ENCODE results near the gene MS4A10.
A peak's percentile ranks its signal among the peaks of the same experiment; 100 is the strongest.
"Not testable (repeated sequence)": the region's sequence is repeated elsewhere in the genome, so short reads cannot be mapped to it uniquely, and the experiment has no call there.

Gene MS4A10

GRCh38 chr11:60759438-60760225 is 25.5 kb upstream of the MS4A10 start:
- H3K9me3 Mint-ChIP-seq; ATAC-seq; H3K4me1 Mint-ChIP-seq; H3K27ac Mint-ChIP-seq; DNase-seq; H3K36me3 Mint-ChIP-seq (ENCODE audit: low read depth); H3K4me3 Mint-ChIP-seq: not testable (repeated sequence)
- peaks cover 33% of the 10 kb centered on the region for H3K27me3 Mint-ChIP-seq

GRCh38 chr11:60761436-60762190 is 23.5 kb upstream of the MS4A10 start:
- ATAC-seq, result no peak
- Mint-ChIP-seq H3K27ac (no peak overlapping the region), H3K9me3 (no peaks in the 10 kb centered on the region), H3K27me3 (peaks cover 36% of the 10 kb centered on the region), H3K4me3 (no peak overlapping the region), H3K4me1 (peaks cover 10% of the 10 kb centered on the region), H3K36me3 (ENCODE audit: low read depth) (no peaks in the 10 kb centered on the region)
- DNase-seq, result no peak

- H3K36me3 Mint-ChIP-seq (ENCODE audit: low read depth), result no peaks in the 10 kb centered on the region
These were observed 22.1 kb upstream of the MS4A10 start for GRCh38 chr11:60762851-60763691.

GRCh38 chr11:60763692-60764369 is 21.3 kb upstream of the MS4A10 start:
- H3K27me3 Mint-ChIP-seq, result peaks cover 28% of the 10 kb centered on the region
- H3K9me3 Mint-ChIP-seq, result no peaks in the 10 kb centered on the region
- H3K4me1 Mint-ChIP-seq, result peaks cover 10% of the 10 kb centered on the region
- H3K27ac Mint-ChIP-seq, result no peak overlapping the region
- DNase-seq (no peak), ATAC-seq (peak; percentile 55)
- H3K36me3 Mint-ChIP-seq (ENCODE audit: low read depth), result no peaks in the 10 kb centered on the region
- no peak overlapping the region for H3K4me3 Mint-ChIP-seq

More at GRCh38 chr11:60762851-60763691, 22.1 kb upstream of the MS4A10 start:
- Mint-ChIP-seq H3K4me1 (peaks cover 10% of the 10 kb centered on the region), H3K9me3 (no peaks in the 10 kb centered on the region), H3K4me3 (no peak overlapping the region), H3K27me3 (peaks cover 31% of the 10 kb centered on the region), H3K27ac (no peak overlapping the region)
- DNase-seq (no peak), ATAC-seq (no peak)

GRCh38 chr11:60764879-60765278 is 20.3 kb upstream of the MS4A10 start:
- Mint-ChIP-seq H3K9me3 (no peaks in the 10 kb centered on the region), H3K36me3 (ENCODE audit: low read depth) (no peaks in the 10 kb centered on the region), H3K4me1 (peaks cover 10% of the 10 kb centered on the region), H3K27ac (no peak overlapping the region), H3K4me3 (no peak overlapping the region), H3K27me3 (peaks cover 19% of the 10 kb centered on the region)
- DNase-seq, result no peak
- ATAC-seq, result no peak

GRCh38 chr11:60765355-60765754 is 19.8 kb upstream of the MS4A10 start:
- ATAC-seq (no peak), DNase-seq (no peak)
- peaks cover 10% of the 10 kb centered on the region for H3K4me1 Mint-ChIP-seq
- H3K27ac Mint-ChIP-seq, result no peak overlapping the region
- H3K4me3 Mint-ChIP-seq, result no peak overlapping the region
- no peaks in the 10 kb centered on the region for H3K36me3 Mint-ChIP-seq (ENCODE audit: low read depth)
- H3K9me3 Mint-ChIP-seq, result no peaks in the 10 kb centered on the region
- H3K27me3 Mint-ChIP-seq, result peaks cover 15% of the 10 kb centered on the region

GRCh38 chr11:60766547-60766946 is 18.6 kb upstream of the MS4A10 start:
- ATAC-seq (no peak), DNase-seq (no peak)
- peaks cover 10% of the 10 kb centered on the region for H3K4me1 Mint-ChIP-seq
- H3K36me3 Mint-ChIP-seq (ENCODE audit: low read depth), result no peaks in the 10 kb centered on the region
- no peak overlapping the region for H3K27ac Mint-ChIP-seq
- peaks cover 6% of the 10 kb centered on the region for H3K27me3 Mint-ChIP-seq
- no peaks in the 10 kb centered on the region for H3K9me3 Mint-ChIP-seq
- no peak overlapping the region for H3K4me3 Mint-ChIP-seq

GRCh38 chr11:60767388-60767811 is 17.7 kb upstream of the MS4A10 start:
- H3K27me3 Mint-ChIP-seq, result peaks cover 6% of the 10 kb centered on the region
- no peak overlapping the region for H3K4me3 Mint-ChIP-seq
- no peak for ATAC-seq
- no peaks in the 10 kb centered on the region for H3K36me3 Mint-ChIP-seq (ENCODE audit: low read depth)
- peak; percentile 40 for DNase-seq
- H3K27ac Mint-ChIP-seq, result no peak overlapping the region
- no peaks in the 10 kb centered on the region for H3K9me3 Mint-ChIP-seq
- H3K4me1 Mint-ChIP-seq, result peaks cover 10% of the 10 kb centered on the region

GRCh38 chr11:60768202-60768601 is 16.9 kb upstream of the MS4A10 start:
- Mint-ChIP-seq H3K4me3 (no peak overlapping the region), H3K9me3 (no peaks in the 10 kb centered on the region)

GRCh38 chr11:60769273-60769672 is 15.9 kb upstream of the MS4A10 start:
- no peak for ATAC-seq
- no peak for DNase-seq
- Mint-ChIP-seq H3K36me3 (ENCODE audit: low read depth) (no peaks in the 10 kb centered on the region), H3K27ac (no peak overlapping the region), H3K27me3 (peaks cover 6% of the 10 kb centered on the region), H3K4me1 (peaks cover under 1% of the 10 kb centered on the region), H3K9me3 (no peaks in the 10 kb centered on the region), H3K4me3 (no peak overlapping the region)

More at GRCh38 chr11:60768202-60768601, 16.9 kb upstream of the MS4A10 start:
- no peaks in the 10 kb centered on the region for H3K36me3 Mint-ChIP-seq (ENCODE audit: low read depth)
- DNase-seq (no peak), ATAC-seq (no peak)
- H3K27me3 Mint-ChIP-seq, result peaks cover 6% of the 10 kb centered on the region
- no peak overlapping the region for H3K27ac Mint-ChIP-seq
- H3K4me1 Mint-ChIP-seq, result peaks cover 7% of the 10 kb centered on the region

- ATAC-seq, result no peak
- no peaks in the 10 kb centered on the region for H3K36me3 Mint-ChIP-seq (ENCODE audit: low read depth)
- H3K9me3 Mint-ChIP-seq, result no peaks in the 10 kb centered on the region
- H3K27me3 Mint-ChIP-seq, result peaks cover 6% of the 10 kb centered on the region
- H3K27ac Mint-ChIP-seq, result no peak overlapping the region
- peaks cover 6% of the 10 kb centered on the region for H3K4me1 Mint-ChIP-seq
- no peak overlapping the region for H3K4me3 Mint-ChIP-seq
- no peak for DNase-seq
These were observed 15.3 kb upstream of the MS4A10 start for GRCh38 chr11:60769811-60770210.

- Mint-ChIP-seq H3K9me3 (no peaks in the 10 kb centered on the region), H3K4me3 (no peak overlapping the region), H3K27ac (no peak overlapping the region), H3K36me3 (ENCODE audit: low read depth) (no peaks in the 10 kb centered on the region), H3K4me1 (peaks cover 8% of the 10 kb centered on the region), H3K27me3 (peaks cover 8% of the 10 kb centered on the region)
- DNase-seq, result no peak
- no peak for ATAC-seq
These were observed 14.0 kb upstream of the MS4A10 start for GRCh38 chr11:60771146-60771545.

GRCh38 chr11:60771879-60772525 is 13.1 kb upstream of the MS4A10 start:
- ATAC-seq, result no peak
- H3K36me3 Mint-ChIP-seq (ENCODE audit: low read depth), result no peaks in the 10 kb centered on the region
- no peak overlapping the region for H3K27ac Mint-ChIP-seq
- H3K27me3 Mint-ChIP-seq, result peaks cover 3% of the 10 kb centered on the region
- H3K4me3 Mint-ChIP-seq, result no peak overlapping the region
- H3K4me1 Mint-ChIP-seq, result peaks cover 8% of the 10 kb centered on the region
- no peaks in the 10 kb centered on the region for H3K9me3 Mint-ChIP-seq
- DNase-seq, result no peak

GRCh38 chr11:60772666-60773065 is 12.5 kb upstream of the MS4A10 start:
- no peak for DNase-seq
- Mint-ChIP-seq H3K36me3 (ENCODE audit: low read depth) (no peaks in the 10 kb centered on the region), H3K27ac (no peak overlapping the region), H3K9me3 (no peaks in the 10 kb centered on the region), H3K27me3 (peaks cover 2% of the 10 kb centered on the region), H3K4me3 (no peak overlapping the region), H3K4me1 (peaks cover 8% of the 10 kb centered on the region)
- no peak for ATAC-seq

Measured in activated naive CD8-positive, alpha-beta T cell treated with anti-CD3 and anti-CD28 coated beads, Interleukin-2, amount 50 U/mL, for 24 hours (primary cell).